MCF 10A (cell line): Measurements from ENCODE around the gene ASMTL. TPM values are rescaled to one million over a fixed set of nuclear protein-coding genes. Genes with fewer than 3 reads are reported as not detected.
"Not testable (repeated sequence)": the region's sequence is repeated elsewhere in the genome, so short reads cannot be mapped to it uniquely, and the experiment has no call there.

Experiments used
- BruUV-seq: library from RNA; stranded (reverse); fragments of 400-500 nt; replicated peaks from 2 replicates; lab custom pipeline; 2021; lab: Mats Ljungman, UMichigan
- CTCF ChIA-PET: fragments of 300-600 bp; sonication (Branson Sonifier 250); formaldehyde crosslinking; extraction: SDS; loops from one replicate; lab custom pipeline; 2021; ENCODE audit warnings: antibody characterized with exemption, inconsistent platforms; lab: Yijun Ruan, JAX
- POLR2A ChIA-PET: fragments of 300-600, 350-650 bp; sonication (Branson Sonifier 250); formaldehyde crosslinking; extraction: SDS; loops from one replicate; lab custom pipeline; 2020; ENCODE audit warnings: antibody characterized with exemption, inconsistent platforms; lab: Yijun Ruan, JAX
- DNase-seq: peaks from one replicate; pipeline ENCODE4 v3.0.0-alpha.2; 2018; ENCODE audit not compliant: unreplicated experiment
- H3K27ac Mint-ChIP-seq: one replicate; pipeline ENCODE4 v1.8.0; 2022; ENCODE audit warnings: mild to moderate bottlenecking, low read depth, mixed read lengths; ENCODE audit not compliant: unreplicated experiment
- H3K27me3 Mint-ChIP-seq: one replicate; pipeline ENCODE4 v1.8.0; 2022; ENCODE audit warnings: mixed read lengths; ENCODE audit not compliant: insufficient read depth, unreplicated experiment
- H3K36me3 Mint-ChIP-seq: one replicate; pipeline ENCODE4 v1.8.0; 2022; ENCODE audit warnings: mild to moderate bottlenecking, moderate library complexity, mixed read lengths; ENCODE audit not compliant: insufficient read depth, unreplicated experiment
- H3K4me1 Mint-ChIP-seq: one replicate; pipeline ENCODE4 v1.8.0; 2022; ENCODE audit warnings: mixed read lengths; ENCODE audit not compliant: insufficient read depth, unreplicated experiment
- H3K4me3 Mint-ChIP-seq: one replicate; pipeline ENCODE4 v1.8.0; 2022; ENCODE audit warnings: mild to moderate bottlenecking, moderate library complexity, mixed read lengths; ENCODE audit not compliant: unreplicated experiment
- H3K9me3 Mint-ChIP-seq: one replicate; pipeline ENCODE4 v1.8.0; 2022; ENCODE audit warnings: mixed read lengths; ENCODE audit not compliant: unreplicated experiment
- intact Hi-C: fragments of 100-400 bp; cut with micrococcal nuclease; formaldehyde crosslinking; loops from 2 replicates; pipeline ENCODE4 v1.14.1; 2022
- total RNA-seq: library from RNA; stranded (reverse); gene quantifications from 2 replicates; pipeline ENCODE4 v1.2.3, GENCODE V29; 2022
- TF ChIP-seq, protein P1 (sequence below): fragments of 200-600 bp; IDR thresholded peaks from one replicate; pipeline ENCODE4 v1.8.0; 2022; ENCODE audit warnings: antibody characterized with exemption, mild to moderate bottlenecking; ENCODE audit not compliant: unreplicated experiment

Gene ASMTL
- total RNA-seq, 1 experiment from 2014 or later, result 20.6 TPM

DNA sequence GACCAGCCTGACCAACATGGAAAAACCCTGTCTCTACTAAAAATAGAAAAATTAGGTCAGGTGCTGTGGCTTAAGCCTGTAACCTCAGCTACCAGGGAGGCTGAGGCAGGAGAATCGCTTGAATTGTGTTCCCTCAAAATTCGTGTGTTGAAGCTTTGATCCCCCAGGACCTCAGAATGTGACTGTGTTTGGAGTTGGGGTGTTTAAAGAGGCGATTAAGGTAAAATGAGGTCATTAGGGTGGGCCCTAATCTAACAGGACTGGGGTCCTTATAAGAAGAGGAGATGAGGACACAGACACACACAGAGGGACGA is 84.4 kb downstream of the ASMTL start:
- Mint-ChIP-seq H3K4me3 (no peak overlapping the region), H3K27ac (no peak overlapping the region), H3K27me3 (no peaks in the 10 kb centered on the region), H3K36me3 (peaks cover 16% of the 10 kb centered on the region), H3K9me3 (no peaks in the 10 kb centered on the region), H3K4me1 (no peaks in the 10 kb centered on the region)
- no peak for DNase-seq
- intact Hi-C loops, result no loop called here
- CTCF ChIA-PET, result no interaction called here
- no TSS peak for BruUV-seq
- TF ChIP-seq, protein P1, sequence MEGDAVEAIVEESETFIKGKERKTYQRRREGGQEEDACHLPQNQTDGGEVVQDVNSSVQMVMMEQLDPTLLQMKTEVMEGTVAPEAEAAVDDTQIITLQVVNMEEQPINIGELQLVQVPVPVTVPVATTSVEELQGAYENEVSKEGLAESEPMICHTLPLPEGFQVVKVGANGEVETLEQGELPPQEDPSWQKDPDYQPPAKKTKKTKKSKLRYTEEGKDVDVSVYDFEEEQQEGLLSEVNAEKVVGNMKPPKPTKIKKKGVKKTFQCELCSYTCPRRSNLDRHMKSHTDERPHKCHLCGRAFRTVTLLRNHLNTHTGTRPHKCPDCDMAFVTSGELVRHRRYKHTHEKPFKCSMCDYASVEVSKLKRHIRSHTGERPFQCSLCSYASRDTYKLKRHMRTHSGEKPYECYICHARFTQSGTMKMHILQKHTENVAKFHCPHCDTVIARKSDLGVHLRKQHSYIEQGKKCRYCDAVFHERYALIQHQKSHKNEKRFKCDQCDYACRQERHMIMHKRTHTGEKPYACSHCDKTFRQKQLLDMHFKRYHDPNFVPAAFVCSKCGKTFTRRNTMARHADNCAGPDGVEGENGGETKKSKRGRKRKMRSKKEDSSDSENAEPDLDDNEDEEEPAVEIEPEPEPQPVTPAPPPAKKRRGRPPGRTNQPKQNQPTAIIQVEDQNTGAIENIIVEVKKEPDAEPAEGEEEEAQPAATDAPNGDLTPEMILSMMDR, result no peak
- POLR2A ChIA-PET, result no interaction called here

DNA sequence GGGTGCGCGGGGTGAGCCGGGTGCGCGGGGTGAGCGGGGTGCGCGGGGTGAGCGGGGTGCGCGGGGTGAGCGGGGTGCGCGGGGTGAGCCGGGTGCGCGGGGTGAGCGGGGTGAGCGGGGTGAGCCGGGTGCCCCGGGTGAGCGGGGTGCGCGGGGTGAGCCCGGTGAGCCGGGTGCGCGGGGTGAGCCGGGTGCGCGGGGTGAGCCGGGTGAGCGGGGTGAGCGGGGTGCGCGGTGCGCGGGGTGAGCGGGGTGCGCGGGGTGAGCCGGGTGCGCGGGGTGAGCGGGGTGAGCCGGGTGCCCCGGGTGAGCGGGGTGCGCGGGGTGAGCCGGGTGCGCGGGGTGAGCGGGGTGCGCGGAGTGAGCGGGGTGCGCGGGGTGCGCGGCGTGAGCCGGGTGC is 86.3 kb downstream of the ASMTL start:
- H3K4me1 Mint-ChIP-seq, BruUV-seq, H3K4me3 Mint-ChIP-seq, POLR2A ChIA-PET, CTCF ChIA-PET, intact Hi-C loops, DNase-seq, H3K27ac Mint-ChIP-seq, H3K27me3 Mint-ChIP-seq: not testable (repeated sequence)
- Mint-ChIP-seq H3K36me3 (peaks cover 32% of the 10 kb centered on the region), H3K9me3 (peaks cover 11% of the 10 kb centered on the region)

DNA sequence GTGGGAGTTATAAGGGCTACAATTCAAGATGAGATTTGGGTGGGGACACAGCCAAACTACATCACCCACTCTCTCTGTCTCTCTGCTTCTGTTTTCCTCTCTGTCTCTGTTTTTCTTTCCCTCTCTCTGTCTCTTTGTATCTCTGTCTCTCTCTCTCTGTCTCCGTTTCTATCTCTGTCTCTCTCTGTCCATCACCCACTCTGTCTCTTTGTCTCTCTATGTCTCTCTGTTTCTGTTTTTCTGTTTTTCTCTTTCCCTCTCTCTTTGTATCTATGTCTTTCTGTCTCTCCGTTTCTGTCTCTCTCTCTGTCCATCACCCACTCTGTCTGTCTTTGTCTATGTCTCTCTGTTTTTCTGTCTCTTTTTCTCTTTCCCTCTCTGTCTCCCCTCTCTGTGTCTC is 90.8 kb downstream of the ASMTL start:
- no peaks in the 10 kb centered on the region for H3K27me3 Mint-ChIP-seq
- intact Hi-C loops, result no loop called here
- DNase-seq, result no peak
- H3K9me3 Mint-ChIP-seq, result peaks cover 29% of the 10 kb centered on the region
- CTCF ChIA-PET, result no interaction called here
- POLR2A ChIA-PET, result no interaction called here
- H3K4me3 Mint-ChIP-seq, result no peak overlapping the region
- TF ChIP-seq, protein P1, result no peak
- H3K4me1 Mint-ChIP-seq, result no peaks in the 10 kb centered on the region
- no TSS peak for BruUV-seq
- no peak overlapping the region for H3K27ac Mint-ChIP-seq
- H3K36me3 Mint-ChIP-seq, result peaks cover 26% of the 10 kb centered on the region

DNA sequence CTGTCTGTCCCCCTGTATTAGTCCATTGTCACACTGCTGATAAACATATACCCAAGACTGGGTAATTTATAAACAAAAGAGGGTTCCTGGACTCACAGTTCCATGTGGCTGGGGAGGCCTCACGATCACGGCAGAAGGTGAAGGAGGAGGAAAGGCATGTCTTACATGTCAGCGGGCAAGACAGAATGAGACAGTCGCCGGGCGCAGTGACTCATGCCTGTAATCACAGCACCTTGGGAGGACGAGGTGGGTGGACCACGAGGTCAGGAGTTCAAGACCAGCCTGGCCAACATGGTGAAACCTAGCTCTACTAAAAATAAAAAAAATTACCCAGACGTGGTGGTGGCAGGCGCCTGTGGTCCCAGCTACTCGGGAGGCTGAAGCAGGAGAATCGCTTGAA is 91.4 kb downstream of the ASMTL start:
- ChIA-PET CTCF (no interaction called here), POLR2A (no interaction called here)
- no peak overlapping the region for H3K4me3 Mint-ChIP-seq
- H3K36me3 Mint-ChIP-seq, result peaks cover 26% of the 10 kb centered on the region
- no peak for DNase-seq
- no peak overlapping the region for H3K27ac Mint-ChIP-seq
- TF ChIP-seq, protein P1, result no peak
- no peaks in the 10 kb centered on the region for H3K27me3 Mint-ChIP-seq
- BruUV-seq, result no TSS peak
- peaks cover 29% of the 10 kb centered on the region for H3K9me3 Mint-ChIP-seq
- H3K4me1 Mint-ChIP-seq, result no peaks in the 10 kb centered on the region
- intact Hi-C loops, result no loop called here

DNA sequence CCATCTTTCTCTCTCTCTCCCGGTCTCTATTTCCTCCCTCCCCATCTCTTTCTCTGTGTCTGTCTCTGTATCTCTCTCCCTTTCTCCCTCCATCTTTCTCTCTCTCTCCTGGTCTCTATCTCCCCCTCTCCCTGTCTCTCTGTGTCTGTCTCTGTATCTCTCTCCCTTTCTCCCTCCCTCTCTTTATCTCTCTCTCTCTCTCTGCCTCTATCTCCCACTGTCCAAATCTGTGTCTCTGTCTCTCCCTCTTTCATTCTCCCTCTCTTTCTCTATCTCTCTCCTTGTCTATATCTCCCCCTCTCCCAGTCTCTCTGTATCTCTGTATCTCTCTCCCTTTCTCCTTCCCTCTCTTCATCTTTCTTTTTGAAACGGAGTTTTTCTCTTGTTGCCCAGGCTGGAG is 92.5 kb downstream of the ASMTL start:
- Mint-ChIP-seq H3K4me1 (no peaks in the 10 kb centered on the region), H3K36me3 (peaks cover 30% of the 10 kb centered on the region), H3K9me3 (peaks cover 29% of the 10 kb centered on the region), H3K27me3 (no peaks in the 10 kb centered on the region), H3K4me3 (no peak overlapping the region), H3K27ac (no peak overlapping the region)
- BruUV-seq, result no TSS peak
- TF ChIP-seq, protein P1, result no peak
- no peak for DNase-seq
- ChIA-PET CTCF (no interaction called here), POLR2A (no interaction called here)
- intact Hi-C loops, result no loop called here
